ENCODE results near the gene FTO.

Gene FTO

GRCh38 chr16:54027062-54027461 lies 323.1 kb downstream of the FTO start:
- TF ChIP-seq REST (IDR thresholded peaks at IDR 0.05; ENCODE audit: insufficient read depth in 1 of 2, low read depth in 2 of 2, low read length in 2 of 2) (no peak), POLR2AphosphoS5 (IDR thresholded peaks at IDR 0.05; ENCODE audit: low read depth, low read length) (no peak), TAF1 (IDR thresholded peaks at IDR 0.05; ENCODE audit: borderline replicate concordance, insufficient read depth, low read length) (no peak), SIN3A (IDR thresholded peaks at IDR 0.05; ENCODE audit: borderline replicate concordance, insufficient read depth, low read length) (no peak), FOXP2 (optimal IDR thresholded peaks at IDR 0.05; ENCODE audit: borderline replicate concordance, extremely low read depth, extremely low read length, insufficient read depth) (no peak)

GRCh38 chr16:54027558-54027957 lies 323.6 kb downstream of the FTO start:
- TF ChIP-seq REST (IDR thresholded peaks at IDR 0.05; ENCODE audit: insufficient read depth in 1 of 2, low read depth in 2 of 2, low read length in 2 of 2), result no peak
- no peak for TF ChIP-seq POLR2AphosphoS5 (IDR thresholded peaks at IDR 0.05; ENCODE audit: low read depth, low read length)
- no peak for TF ChIP-seq FOXP2 (optimal IDR thresholded peaks at IDR 0.05; ENCODE audit: borderline replicate concordance, extremely low read depth, extremely low read length, insufficient read depth)
- TF ChIP-seq SIN3A (IDR thresholded peaks at IDR 0.05; ENCODE audit: borderline replicate concordance, insufficient read depth, low read length), result no peak
- no peak for TF ChIP-seq TAF1 (IDR thresholded peaks at IDR 0.05; ENCODE audit: borderline replicate concordance, insufficient read depth, low read length)

GRCh38 chr16:54027995-54028394 lies 324.0 kb downstream of the FTO start:
- TF ChIP-seq FOXP2 (optimal IDR thresholded peaks at IDR 0.05; ENCODE audit: borderline replicate concordance, extremely low read depth, extremely low read length, insufficient read depth) (no peak), POLR2AphosphoS5 (IDR thresholded peaks at IDR 0.05; ENCODE audit: low read depth, low read length) (no peak), REST (IDR thresholded peaks at IDR 0.05; ENCODE audit: insufficient read depth in 1 of 2, low read depth in 2 of 2, low read length in 2 of 2) (no peak), TAF1 (IDR thresholded peaks at IDR 0.05; ENCODE audit: borderline replicate concordance, insufficient read depth, low read length) (no peak), SIN3A (IDR thresholded peaks at IDR 0.05; ENCODE audit: borderline replicate concordance, insufficient read depth, low read length) (no peak)

- no peak for TF ChIP-seq SIN3A (IDR thresholded peaks at IDR 0.05; ENCODE audit: borderline replicate concordance, insufficient read depth, low read length)
- no peak for TF ChIP-seq POLR2AphosphoS5 (IDR thresholded peaks at IDR 0.05; ENCODE audit: low read depth, low read length)
- TF ChIP-seq REST (IDR thresholded peaks at IDR 0.05; ENCODE audit: insufficient read depth in 1 of 2, low read depth in 2 of 2, low read length in 2 of 2), result no peak
- TF ChIP-seq TAF1 (IDR thresholded peaks at IDR 0.05; ENCODE audit: borderline replicate concordance, insufficient read depth, low read length), result no peak
- TF ChIP-seq FOXP2 (optimal IDR thresholded peaks at IDR 0.05; ENCODE audit: borderline replicate concordance, extremely low read depth, extremely low read length, insufficient read depth), result no peak
These were observed 326.5 kb downstream of the FTO start for GRCh38 chr16:54030451-54030850.

Measured in PFSK-1 (cell line).